HG03108 (cell line): ENCODE data around the gene BDKRB1.
"Not testable (repeated sequence)": the region's sequence is repeated elsewhere in the genome, so short reads cannot be mapped to it uniquely, and the experiment has no call there.

Experiments used
- ATAC-seq: cut with Tn5 transposase; IDR thresholded peaks from one replicate; pipeline ENCODE4 v1.9.1; 2021; ENCODE audit warnings: moderate library complexity; ENCODE audit not compliant: unreplicated experiment

BDKRB1 gene

GRCh38 chr14:96232506-96232905 is 23.5 kb upstream of the BDKRB1 start:
- no peak for ATAC-seq

DNA sequence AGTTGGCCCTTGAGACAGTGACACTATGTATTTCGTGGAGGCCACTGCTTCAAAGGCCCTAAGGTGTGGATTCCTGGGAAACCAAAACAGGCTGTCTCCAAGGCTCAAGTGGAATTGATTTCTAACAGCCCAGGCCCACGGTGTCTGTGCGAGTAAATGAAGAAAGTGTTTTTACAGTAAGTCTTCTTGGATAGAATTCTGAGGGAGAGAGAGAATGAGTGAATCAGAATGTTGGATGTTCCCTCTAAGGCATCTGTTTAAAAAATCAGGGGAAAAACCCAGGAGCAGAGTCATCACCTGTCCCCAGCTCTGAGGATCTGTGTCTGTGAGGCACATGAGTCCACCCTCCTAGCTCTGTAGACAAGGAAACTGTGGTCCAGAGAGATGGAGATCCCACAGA is 22.3 kb upstream of the BDKRB1 start:
- no peak for ATAC-seq

GRCh38 chr14:96235426-96235825 is 20.6 kb upstream of the BDKRB1 start:
- ATAC-seq, result no peak

DNA sequence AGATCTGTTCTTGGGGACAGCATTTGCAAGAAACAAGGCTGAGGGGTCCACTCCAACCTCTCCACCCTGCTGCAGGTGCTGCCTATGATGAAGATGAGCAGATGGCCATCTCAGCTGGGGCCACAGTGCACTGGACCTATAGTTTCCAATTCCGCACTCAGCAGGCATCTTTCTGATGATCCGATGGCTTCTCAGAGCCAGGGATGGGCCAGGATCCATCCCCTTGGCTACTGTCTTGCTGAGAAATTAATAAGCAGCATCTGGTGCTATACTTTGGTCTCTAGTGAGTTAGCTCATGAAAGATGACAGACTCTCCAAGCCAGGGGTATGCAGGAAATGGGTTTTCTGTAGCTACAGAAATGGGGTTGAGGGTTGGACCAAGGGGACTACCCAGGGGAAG is 18.4 kb upstream of the BDKRB1 start:
- ATAC-seq, result no peak

DNA sequence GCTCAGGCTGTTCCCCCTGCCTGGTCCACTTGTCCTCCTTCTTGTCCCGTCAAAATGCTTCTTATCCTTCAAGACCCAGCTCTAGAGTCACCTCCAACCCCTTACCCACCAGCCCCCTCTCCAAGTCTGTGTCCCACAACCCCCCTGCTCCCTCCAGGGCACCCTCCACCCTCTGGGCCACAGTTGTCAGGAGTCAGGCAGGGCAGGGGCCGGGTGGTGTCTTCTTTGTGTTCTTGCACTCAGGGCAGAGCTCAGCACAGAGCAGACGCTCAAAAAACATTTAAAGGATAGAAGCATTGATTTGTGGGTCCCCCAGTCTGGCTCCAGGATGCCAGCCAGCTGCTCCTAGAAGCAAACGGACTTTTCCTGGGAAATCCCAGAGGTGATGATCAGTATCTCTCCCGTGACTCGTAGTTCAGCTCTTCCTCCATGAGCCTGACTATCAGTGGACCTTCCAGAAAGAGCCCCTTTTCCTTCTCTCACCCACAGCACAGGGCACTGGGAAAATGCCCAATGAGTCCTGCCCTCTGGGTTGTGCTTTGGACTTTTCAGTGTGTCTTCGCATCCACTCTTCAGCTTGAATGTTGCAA is 17.2 kb upstream of the BDKRB1 start:
- ATAC-seq, result no peak

DNA sequence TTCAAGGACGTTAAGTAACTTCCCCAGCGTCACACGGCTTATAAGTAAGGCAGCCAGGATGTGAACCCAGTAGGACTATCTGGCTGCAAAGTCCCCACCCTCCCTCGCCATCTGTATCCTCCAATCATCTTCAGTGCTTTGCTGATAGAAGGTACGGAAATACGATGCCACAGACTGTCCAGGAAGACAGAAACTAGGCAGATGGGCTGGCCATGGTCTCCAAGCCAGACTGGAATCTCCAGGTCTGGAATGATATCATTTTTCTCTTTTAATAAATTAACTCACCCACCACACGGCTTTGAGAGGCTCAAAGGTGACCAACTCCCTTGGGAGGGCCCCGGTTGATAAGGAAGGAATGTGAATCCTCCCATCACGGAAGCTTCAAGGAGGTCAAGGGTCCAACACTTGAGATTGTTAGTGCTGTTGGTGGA is 16.3 kb upstream of the BDKRB1 start:
- ATAC-seq, result no peak

- ATAC-seq, result no peak
Observed at GRCh38 chr14:96240641-96241040, 15.4 kb upstream of the BDKRB1 start.

GRCh38 chr14:96242126-96242525 is 13.9 kb upstream of the BDKRB1 start:
- no peak for ATAC-seq

DNA sequence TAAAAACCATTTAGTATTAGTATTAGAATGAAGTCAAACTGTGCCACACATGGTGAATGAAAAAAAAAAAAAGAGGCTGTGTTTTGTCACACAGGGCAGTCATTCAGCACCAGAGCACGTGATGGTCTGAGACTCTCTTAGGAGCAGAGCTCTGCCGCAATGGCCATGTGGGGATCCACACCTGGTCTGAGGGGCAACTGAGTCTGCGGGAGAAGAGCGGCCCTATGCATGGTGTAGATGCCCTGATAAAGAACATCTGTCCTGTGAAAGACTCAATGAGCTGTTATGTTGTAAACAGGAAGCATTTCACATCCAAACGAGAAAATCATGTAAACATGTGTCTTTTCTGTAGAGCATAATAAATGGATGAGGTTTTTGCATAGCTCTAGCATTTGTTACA is 12.2 kb upstream of the BDKRB1 start:
- ATAC-seq, result no peak

DNA sequence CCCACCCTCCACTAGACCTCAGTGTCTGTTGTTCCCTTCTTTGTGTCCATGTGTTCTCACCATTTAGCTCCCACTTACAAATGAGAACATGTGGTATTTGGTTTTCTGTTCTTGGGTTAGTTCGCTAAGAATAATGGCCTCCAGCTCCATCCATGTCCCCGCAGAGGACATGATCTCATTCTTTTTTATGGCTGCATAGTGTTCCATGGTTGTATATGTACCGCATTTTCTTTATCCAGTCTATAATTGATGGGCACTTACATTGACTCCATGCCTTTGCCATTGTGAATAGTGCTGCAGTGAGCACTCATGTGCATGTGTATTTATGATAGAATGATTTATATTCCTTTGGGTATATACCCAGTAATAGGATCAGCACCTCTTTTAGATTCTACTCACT is 10.9 kb upstream of the BDKRB1 start:
- not testable (repeated sequence) for ATAC-seq

GRCh38 chr14:96245710-96246538 is 10.1 kb upstream of the BDKRB1 start:
- ATAC-seq, result no peak

DNA sequence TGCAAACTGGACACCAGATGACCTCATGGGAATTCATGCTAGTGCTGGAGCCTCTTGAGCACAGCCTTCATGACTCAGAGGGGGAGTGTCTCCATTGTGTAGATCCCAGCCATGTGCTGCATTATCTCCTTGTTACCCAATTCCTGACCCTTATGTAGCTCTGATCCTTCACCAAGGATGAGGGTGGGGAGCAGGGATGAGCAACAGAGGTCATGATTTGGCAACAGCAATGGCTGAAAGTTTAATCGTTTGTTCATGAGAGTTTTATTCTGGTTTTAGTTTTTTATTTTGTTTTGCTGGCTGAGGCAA is 9.5 kb upstream of the BDKRB1 start:
- ATAC-seq, result no peak

DNA sequence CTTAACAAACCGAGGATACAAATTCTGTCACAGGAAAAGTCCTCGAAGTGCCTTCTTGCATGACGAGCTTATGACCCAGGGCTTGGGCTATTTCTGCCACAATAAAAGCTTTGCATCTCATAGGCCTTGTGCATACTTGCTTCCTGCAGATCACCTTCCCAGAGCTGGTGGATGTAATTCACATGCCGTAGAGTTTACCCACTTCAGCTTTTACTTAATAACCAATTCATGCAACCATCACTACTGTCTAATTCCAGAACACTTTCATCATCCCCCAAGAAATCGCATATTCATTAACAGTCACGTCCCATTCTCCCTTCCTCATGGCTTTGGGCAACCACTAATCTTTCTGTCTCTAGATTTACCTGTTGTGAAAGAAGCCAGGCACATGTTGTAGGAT is 9.0 kb upstream of the BDKRB1 start:
- ATAC-seq, result no peak

GRCh38 chr14:96249029-96249428 is 7.0 kb upstream of the BDKRB1 start:
- no peak for ATAC-seq

GRCh38 chr14:96250485-96250884 is 5.5 kb upstream of the BDKRB1 start:
- ATAC-seq, result no peak

DNA sequence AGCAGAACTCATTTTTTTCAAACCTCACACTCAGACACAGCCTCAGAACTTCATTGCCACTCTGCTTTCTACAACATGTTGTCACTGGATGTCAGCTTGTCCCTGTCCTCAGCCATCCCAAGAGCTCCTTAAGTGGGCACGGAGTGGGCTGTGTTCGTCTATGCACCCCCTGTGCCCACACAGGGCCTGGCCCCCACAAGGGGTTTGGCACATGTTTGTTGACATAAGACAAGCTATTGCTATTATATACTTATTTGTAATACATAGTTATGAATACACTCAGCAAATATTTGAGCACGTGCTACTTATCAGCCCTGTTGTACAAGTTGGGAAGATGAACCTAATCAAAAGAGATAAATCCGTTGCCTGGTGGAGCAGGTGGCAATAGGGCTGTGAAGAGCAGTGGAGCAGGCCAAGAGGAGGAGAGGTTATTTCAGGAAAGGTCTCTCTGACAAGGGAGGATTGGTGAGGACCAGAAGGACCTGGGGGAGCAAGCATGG is 4.3 kb upstream of the BDKRB1 start:
- ATAC-seq, result no peak

DNA sequence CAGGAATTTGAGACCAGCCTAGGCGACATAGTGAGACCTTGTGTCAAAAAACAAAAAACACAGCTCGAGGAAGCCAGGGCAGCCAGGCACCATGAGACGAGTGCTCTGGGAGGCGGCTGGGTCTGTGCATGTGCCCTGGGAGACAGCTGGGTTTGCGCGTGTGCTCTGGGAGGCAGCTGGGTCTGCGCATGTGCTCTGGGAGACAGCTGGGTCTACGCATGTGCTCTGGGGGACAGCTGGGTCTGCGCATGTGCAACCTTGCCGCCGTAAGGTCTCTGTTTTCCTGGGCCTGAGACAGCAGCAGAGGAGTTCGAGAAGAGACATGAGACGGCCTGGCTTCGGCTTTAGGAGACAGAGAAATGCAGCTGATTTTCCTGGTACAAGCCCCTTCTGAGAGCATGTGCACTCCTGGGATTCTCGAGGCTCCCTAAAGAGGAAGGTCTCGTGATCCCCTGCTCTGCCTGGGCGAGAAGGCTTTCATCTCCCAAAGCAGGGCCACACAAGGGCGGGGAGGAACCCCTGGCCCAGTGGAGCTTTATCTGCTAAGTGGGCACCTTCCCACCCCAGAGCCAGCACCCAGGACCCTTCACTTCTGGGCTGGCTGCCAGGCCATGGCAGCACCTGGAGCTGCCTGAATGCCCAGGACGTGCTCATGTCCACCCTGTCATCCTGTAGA is 3.5 kb upstream of the BDKRB1 start:
- no peak for ATAC-seq

- ATAC-seq, result no peak
Observed at GRCh38 chr14:96252999-96253539, 2.9 kb upstream of the BDKRB1 start.

- no peak for ATAC-seq
Observed at GRCh38 chr14:96254687-96255086, 1.3 kb upstream of the BDKRB1 start.

- ATAC-seq, result no peak
Observed at GRCh38 chr14:96256407-96256806, 397 bp downstream of the BDKRB1 start.

- no peak for ATAC-seq
Observed at GRCh38 chr14:96257056-96257455, 1.0 kb downstream of the BDKRB1 start.

- no peak for ATAC-seq
Observed at GRCh38 chr14:96257900-96258299, 1.9 kb downstream of the BDKRB1 start.
